A549 (cell line): ENCODE measurements around the gene TMEM240. TPM values are rescaled to one million over a fixed set of nuclear protein-coding genes. Genes with fewer than 3 reads are reported as not detected.

Source experiments
- ATAC-seq, 2 experiments: fragments of 200-7000 bp in 1 of 2; fragments of >200 bp in 1 of 2; cut with Nextera tagmentation in 1 of 2; cut with Tn5 transposase in 1 of 2; 3 replicates each; pipeline versions ENCODE4 v1.8.0 to v1.9.1; 2018 to 2020; ENCODE audit warnings: mild to moderate bottlenecking in 1 of 2, moderate library complexity in 1 of 2
- CTCF ChIA-PET: fragments of 300-600 bp; sonication (Branson Sonifier 250); formaldehyde crosslinking; extraction: SDS; loops from one replicate; lab custom pipeline; 2021; ENCODE audit warnings: antibody characterized with exemption, inconsistent platforms; lab: Yijun Ruan, JAX
- POLR2A ChIA-PET: fragments of 350-600 bp; formaldehyde crosslinking; extraction: SDS; loops from one replicate; lab custom pipeline; 2021; ENCODE audit warnings: antibody characterized with exemption, inconsistent platforms; lab: Yijun Ruan, JAX
- DNase-seq, 2 experiments: peaks; one replicate each; pipeline versions ENCODE4 v3.0.0 to v3.0.0-alpha.2; 2011 to 2016; ENCODE audit warnings: low read depth in 1 of 2, low spot score in 1 of 2
- FAIRE-seq: peaks from 2 replicates; lab custom pipeline; 2011; peaks lifted over from hg19 to GRCh38; lab: Jason Lieb, UNC
- H3K27ac ChIP-seq, 2 experiments: fragments of >200 bp; sonication (Bioruptor Twin); formaldehyde crosslinking; 3 replicates each; pipeline ENCODE4 v1.5.1; 2016 to 2017
- H3K4me1 ChIP-seq: fragments of >200 bp; sonication (Bioruptor Twin); formaldehyde crosslinking; 3 replicates; pipeline ENCODE4 v1.6.1; 2016
- H3K4me2 ChIP-seq: fragments of >200 bp; sonication (Bioruptor Twin); formaldehyde crosslinking; 3 replicates; pipeline ENCODE4 v1.6.1; 2016
- H3K4me3 ChIP-seq: fragments of >200 bp; sonication (Bioruptor Twin); formaldehyde crosslinking; 3 replicates; pipeline ENCODE4 v1.5.1; 2016
- H3K9me3 ChIP-seq: fragments of >200 bp; sonication (Bioruptor Twin); formaldehyde crosslinking; 3 replicates; pipeline ENCODE4 v1.6.1; 2016
- BHLHE40 ChIP-seq: IDR thresholded peaks from 2 replicates; pipeline ENCODE4 v1.6.1; 2012; ENCODE audit warnings: low read depth, low read length, inconsistent platforms
- CBX2 ChIP-seq: fragments of 200-600 bp; sonication (generic); IDR thresholded peaks from 2 replicates; pipeline ENCODE4 v1.6.1; 2016; ENCODE audit warnings: low read depth, mild to moderate bottlenecking, borderline replicate concordance
- CBX8 ChIP-seq: fragments of 200-600 bp; sonication (generic); IDR thresholded peaks from 2 replicates; pipeline ENCODE4 v1.6.1; 2016
- CEBPB ChIP-seq, 2 experiments: fragments of >200 bp in 1 of 2; sonication (Bioruptor Twin) in 1 of 2; formaldehyde crosslinking in 1 of 2; IDR thresholded peaks; 2 replicates each; pipeline ENCODE4 v1.6.1; 2012 to 2016
- CTCF ChIP-seq: fragments of >200 bp; sonication (Bioruptor Twin); formaldehyde crosslinking; IDR thresholded peaks from 3 replicates; pipeline ENCODE4 v1.5.1; 2016
- E2F6 ChIP-seq: IDR thresholded peaks from 2 replicates; pipeline ENCODE4 v1.6.1; 2012; ENCODE audit warnings: low read depth, borderline replicate concordance
- ESRRA ChIP-seq: fragments of 150-350 bp; IDR thresholded peaks from 2 replicates; pipeline ENCODE4 v1.6.1; 2014; ENCODE audit warnings: mild to moderate bottlenecking, low read length, borderline replicate concordance
- HMGXB4 ChIP-seq: fragments of 250-450 bp; sonication (Bioruptor Pico); IDR thresholded peaks from 2 replicates; pipeline ENCODE4 v1.5.0; 2021; ENCODE audit warnings: mild to moderate bottlenecking, moderate library complexity, borderline replicate concordance
- KDM5A ChIP-seq: fragments of 200-600 bp; sonication (generic); IDR thresholded peaks from 2 replicates; pipeline ENCODE4 v1.6.1; 2016; ENCODE audit warnings: antibody characterized with exemption, mild to moderate bottlenecking
- MYC ChIP-seq: IDR thresholded peaks from 2 replicates; pipeline ENCODE4 v1.6.1; 2012; ENCODE audit warnings: mild to moderate bottlenecking, inconsistent platforms, low read length, improper control_type of control experiment, borderline replicate concordance
- PHF8 ChIP-seq: fragments of 200-600 bp; sonication (generic); IDR thresholded peaks from 2 replicates; pipeline ENCODE4 v1.6.1; 2016; ENCODE audit warnings: low read depth, mild to moderate bottlenecking, antibody characterized with exemption, moderate library complexity, borderline replicate concordance
- POLR2A ChIP-seq: IDR thresholded peaks from 2 replicates; pipeline ENCODE4 v1.6.1; 2012; ENCODE audit warnings: mild to moderate bottlenecking, low read length
- REST ChIP-seq: fragments of 200-600 bp; sonication (generic); IDR thresholded peaks from 2 replicates; pipeline ENCODE4 v1.6.1; 2016; ENCODE audit warnings: antibody characterized with exemption, mild to moderate bottlenecking, moderate library complexity
- RFX5 ChIP-seq: fragments of 450-650 bp; IDR thresholded peaks from 2 replicates; pipeline ENCODE4 v1.7.1; 2014; ENCODE audit warnings: antibody characterized with exemption, mild to moderate bottlenecking, moderate library complexity
- TFCP2L1 ChIP-seq: fragments of 250-450 bp; sonication (Bioruptor Pico); IDR thresholded peaks from 2 replicates; pipeline ENCODE4 v1.5.0; 2021; ENCODE audit warnings: mild to moderate bottlenecking
- ZNF302 ChIP-seq: fragments of 250-450 bp; sonication (Bioruptor Pico); IDR thresholded peaks from 2 replicates; pipeline ENCODE4 v1.9.0; 2021; ENCODE audit warnings: inconsistent platforms, mild to moderate bottlenecking, moderate library complexity
- WGBS: methylation state at CpG from one replicate; pipeline ENCODE4 v1.1.6; 2017; ENCODE audit errors: missing lambda C conversion rate; 5-methylcytosine and 5-hydroxymethylcytosine counted together
- polyA plus RNA-seq, 4 experiments: library from polyadenylated mRNA; depleted of rRNA in 3 of 4; stranded (reverse); fragments of >200 nt; fragmentation: RNase III in 1 of 4; extraction: RNeasy Plus Mini Kit Qiagen cat#74134 plus additional on column Dnase treatment in 1 of 4; gene quantifications; 2 replicates in 3 of 4; 3 replicates in 1 of 4; pipeline ENCODE4 v1.2.3, GENCODE V29; 2011 to 2017

The TMEM240 gene
- polyA plus RNA-seq, 2 of the 4 experiments (the other 2 are of a cell fraction), result 0.14 to 1.1 TPM

- TF ChIP-seq CTCF (no peak), BHLHE40 (no peak), RFX5 (peak; percentile 53; the same call in 1 of the 2 replicates), E2F6 (no peak), MYC (no peak; the same call in 1 of the 2 replicates), HMGXB4 (no peak)
These were observed 34.5 kb upstream of the TMEM240 start, which contains the start of gene SSU72 (continued) for GRCh38 chr1:1574721-1575537.

- WGBS, result 4% methylated on average over 24 of the region's 96 CpGs
- peaks cover 13% of the 10 kb centered on the region; the same call in 2 of the 3 replicates for H3K4me1 ChIP-seq
- DNase-seq (peak; percentile 47 to 56), ATAC-seq (peak; percentile 79 to 82), FAIRE-seq (no peak)
- H3K9me3 ChIP-seq, result no peaks in the 10 kb centered on the region
- H3K4me3 ChIP-seq, result peak overlapping the region; percentile 95
- H3K4me2 ChIP-seq, result peak overlapping the region; percentile 99
- POLR2A ChIA-PET, result interaction anchor here (1.0 kb wide), 1 partner anchor 12 kb away, joined by 3 read pairs; no protein-coding TSS in a partner anchor
- TF ChIP-seq POLR2A, result peak; percentile 36; the same call in 1 of the 2 replicates
- TF ChIP-seq KDM5A, result 0 out of 2 replicates have a peak, but pooled peaks have one; percentile 13
- peak; percentile 48; the same call in 1 of the 2 replicates for TF ChIP-seq REST
- no peak for TF ChIP-seq CBX2
- TF ChIP-seq TFCP2L1 (CRISPR knock-in tag), result 0 out of 2 replicates have a peak, but pooled peaks have one; percentile 25
- TF ChIP-seq ZNF302, result no peak
- TF ChIP-seq PHF8, result peak; percentile 42
- TF ChIP-seq ESRRA, result no peak
- no peak for TF ChIP-seq CEBPB (IDR thresholded peaks at IDR 0.05)
- 0 out of 2 replicates have a peak, but pooled peaks have one; percentile 13 for TF ChIP-seq HMGXB4
- TF ChIP-seq CBX8, result no peak
- peak overlapping the region; percentile 97 for H3K27ac ChIP-seq
- CTCF ChIA-PET, result no interaction called here
These were observed 33.7 kb upstream of the TMEM240 start for GRCh38 chr1:1573843-1574720.
